Hematopoietic multipotent progenitor cell treated with erythropoietin and hydrocortisone succinate and interleukin-3 and kit ligand, for 4 days (in vitro differentiated cells): ENCODE results near the gene ST6GAL1.
"Not testable (repeated sequence)": the region's sequence is repeated elsewhere in the genome, so short reads cannot be mapped to it uniquely, and the experiment has no call there.

Experiments
- DNase-seq: peaks from one replicate; pipeline ENCODE4 v3.0.0-alpha.2; 2015

Gene ST6GAL1

GRCh38 chr3:187057803-187058202 lies 127.5 kb downstream of the ST6GAL1 start:
- not testable (repeated sequence) for DNase-seq

DNA sequence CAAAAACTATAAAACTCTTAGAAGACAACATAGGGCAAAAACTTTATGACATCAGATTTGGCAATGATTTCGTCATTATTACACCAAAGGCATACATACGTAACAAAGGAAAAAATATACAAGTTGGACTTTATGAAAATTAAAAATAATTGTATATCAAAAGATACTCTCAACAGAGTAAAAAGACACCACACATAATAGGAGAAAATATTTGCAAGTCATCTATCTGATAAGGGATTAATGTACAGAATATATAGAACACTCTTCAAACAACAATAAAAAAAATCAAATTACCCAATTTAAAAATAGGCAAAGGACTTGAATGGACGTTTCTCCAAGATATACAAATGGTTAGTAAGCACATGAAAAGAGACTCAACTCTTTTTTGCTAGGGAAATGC lies 131.4 kb downstream of the ST6GAL1 start:
- DNase-seq, result no peak

GRCh38 chr3:187062526-187063177 lies 132.3 kb downstream of the ST6GAL1 start:
- DNase-seq, result peak; percentile 49

GRCh38 chr3:187063286-187064121 lies 133.2 kb downstream of the ST6GAL1 start:
- DNase-seq, result no peak

- no peak for DNase-seq
These were observed 134.1 kb downstream of the ST6GAL1 start for GRCh38 chr3:187064210-187065115.

GRCh38 chr3:187066228-187066995 lies 136.1 kb downstream of the ST6GAL1 start:
- DNase-seq, result peak; percentile 81

DNA sequence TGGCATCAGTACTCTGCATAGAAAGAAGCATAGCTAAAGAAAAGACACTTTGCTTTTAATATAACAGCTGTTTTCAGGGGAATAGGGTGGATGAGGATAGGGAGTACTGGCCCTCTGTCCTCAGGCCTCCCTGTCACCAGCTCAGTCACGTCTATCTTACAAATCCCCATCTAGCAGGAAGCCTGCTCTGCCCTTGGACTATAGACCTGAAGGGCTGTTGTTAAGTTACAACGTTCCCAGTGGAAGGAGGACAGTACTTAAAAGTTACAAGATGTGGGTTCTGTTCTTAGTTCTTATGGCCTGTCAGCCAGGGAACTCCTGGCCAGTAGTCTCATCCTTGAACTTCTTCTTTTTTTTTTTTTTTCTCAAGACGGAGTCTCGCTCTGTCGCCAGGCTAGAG lies 138.5 kb downstream of the ST6GAL1 start:
- DNase-seq, result no peak

DNA sequence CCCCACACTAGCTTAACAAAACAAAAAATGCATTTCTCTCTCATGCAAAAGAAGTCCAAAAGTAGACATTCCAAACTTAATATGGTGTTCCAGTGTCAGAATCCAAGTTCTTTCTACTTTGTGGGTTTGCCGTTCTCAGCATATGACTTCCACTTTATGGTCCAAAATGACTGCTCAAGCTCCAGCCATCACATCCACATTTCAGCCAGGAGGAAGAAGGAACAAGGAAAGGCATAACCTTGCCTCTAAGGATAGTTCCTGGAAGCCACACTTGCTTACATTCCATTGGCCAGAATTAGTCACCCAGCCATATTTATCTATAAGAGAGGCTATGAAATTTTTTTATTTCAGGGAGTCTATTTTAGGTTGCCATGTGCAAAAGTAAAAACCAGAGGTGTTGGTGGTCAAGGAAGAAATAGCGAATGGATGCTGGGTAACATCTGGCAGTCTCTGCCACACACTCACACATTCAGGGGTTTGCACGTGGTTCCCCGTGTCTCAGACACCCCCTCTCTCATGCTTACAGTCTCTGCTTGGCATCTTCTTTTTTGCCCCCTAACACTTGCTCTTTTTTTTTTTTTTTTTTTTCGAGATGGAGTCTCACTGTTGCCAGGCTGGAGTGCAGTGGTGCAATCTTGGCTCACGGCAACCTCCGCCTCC lies 139.7 kb downstream of the ST6GAL1 start:
- no peak for DNase-seq

GRCh38 chr3:187072102-187072501 lies 141.8 kb downstream of the ST6GAL1 start:
- peak; percentile 30 for DNase-seq

DNA sequence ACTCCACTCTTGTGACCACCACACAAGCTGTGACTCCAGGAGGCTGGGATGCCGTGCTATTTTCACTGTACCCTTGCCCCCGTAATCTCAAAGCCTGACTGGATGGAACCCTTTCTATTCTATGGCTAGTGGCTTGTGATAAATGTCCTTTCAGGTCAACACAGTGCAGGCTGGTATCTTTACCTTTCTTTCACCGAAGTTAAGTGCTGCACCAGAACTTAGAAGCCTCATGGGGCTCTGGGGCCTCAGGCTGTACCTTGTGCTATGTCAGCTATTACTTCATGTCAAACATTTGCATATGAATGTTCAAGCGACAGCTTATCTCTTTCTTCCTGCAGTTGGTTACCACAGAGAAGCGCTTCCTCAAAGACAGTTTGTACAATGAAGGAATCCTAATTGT lies 142.2 kb downstream of the ST6GAL1 start:
- DNase-seq, result peak; percentile 87

DNA sequence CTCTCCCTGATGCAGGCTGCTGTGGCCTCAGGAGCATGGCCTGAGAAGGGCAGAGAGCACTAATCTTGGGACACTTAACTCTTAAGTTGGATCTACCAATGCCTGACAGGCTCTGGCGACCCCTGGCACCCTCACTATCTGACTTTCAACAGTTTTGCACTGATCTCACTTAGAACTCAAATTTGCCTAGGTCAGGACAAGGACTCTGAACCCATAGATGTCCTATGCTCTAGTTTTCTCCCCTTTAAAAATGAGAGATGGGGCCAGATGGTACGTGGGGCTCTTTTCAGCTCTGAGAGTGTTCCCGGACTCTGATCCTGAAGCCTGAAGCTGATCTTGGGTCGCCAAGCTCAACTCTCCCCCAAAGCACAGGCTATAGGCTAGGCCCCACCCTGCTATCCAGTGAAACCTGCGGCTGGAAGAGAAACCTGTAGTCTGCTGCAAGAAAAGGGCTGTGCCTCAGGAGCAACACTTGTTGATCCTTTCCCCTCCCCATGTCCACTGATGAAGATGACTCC lies 143.3 kb downstream of the ST6GAL1 start:
- no peak for DNase-seq

DNA sequence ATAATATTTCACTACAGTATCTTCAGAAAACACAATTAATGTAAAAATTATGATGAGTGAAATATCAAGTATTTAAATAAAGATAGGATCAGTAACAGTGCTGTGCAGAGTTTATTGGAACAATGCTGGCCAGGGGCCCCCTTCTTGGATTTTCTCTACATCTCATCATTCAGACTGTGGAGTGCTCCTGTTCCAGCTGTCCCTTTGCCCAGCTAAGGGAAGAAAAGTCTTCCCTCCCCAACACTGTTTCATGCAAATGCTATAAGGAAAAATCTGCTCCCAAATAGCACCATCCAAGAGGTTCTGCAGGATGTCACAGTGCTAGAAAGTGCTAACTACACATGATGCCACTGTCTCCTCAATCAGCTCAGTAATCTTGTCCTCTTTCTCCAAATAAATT lies 144.5 kb downstream of the ST6GAL1 start:
- DNase-seq, result no peak

GRCh38 chr3:187076297-187076696 lies 146.0 kb downstream of the ST6GAL1 start:
- DNase-seq, result no peak

DNA sequence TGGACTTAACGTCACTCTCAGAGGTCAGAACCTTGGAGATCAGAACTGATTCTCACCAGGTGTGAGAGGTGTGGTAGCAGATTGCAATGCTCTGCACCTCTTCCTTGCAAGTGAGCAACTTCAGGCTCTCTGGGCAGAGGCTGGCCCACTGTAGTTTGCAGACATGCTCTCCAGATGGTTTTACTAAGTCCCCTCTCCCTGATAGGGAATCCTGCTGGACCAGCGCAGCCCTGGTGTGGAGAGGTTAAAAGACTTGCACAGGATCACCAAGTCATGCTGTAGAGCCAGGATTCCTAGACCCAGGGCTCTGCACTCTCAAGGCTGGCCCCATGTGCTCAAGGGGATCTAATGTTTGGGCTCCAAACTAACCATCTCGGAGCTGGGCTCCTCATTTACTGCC lies 146.8 kb downstream of the ST6GAL1 start:
- no peak for DNase-seq

GRCh38 chr3:187077537-187077936 lies 147.2 kb downstream of the ST6GAL1 start:
- DNase-seq, result no peak

DNA sequence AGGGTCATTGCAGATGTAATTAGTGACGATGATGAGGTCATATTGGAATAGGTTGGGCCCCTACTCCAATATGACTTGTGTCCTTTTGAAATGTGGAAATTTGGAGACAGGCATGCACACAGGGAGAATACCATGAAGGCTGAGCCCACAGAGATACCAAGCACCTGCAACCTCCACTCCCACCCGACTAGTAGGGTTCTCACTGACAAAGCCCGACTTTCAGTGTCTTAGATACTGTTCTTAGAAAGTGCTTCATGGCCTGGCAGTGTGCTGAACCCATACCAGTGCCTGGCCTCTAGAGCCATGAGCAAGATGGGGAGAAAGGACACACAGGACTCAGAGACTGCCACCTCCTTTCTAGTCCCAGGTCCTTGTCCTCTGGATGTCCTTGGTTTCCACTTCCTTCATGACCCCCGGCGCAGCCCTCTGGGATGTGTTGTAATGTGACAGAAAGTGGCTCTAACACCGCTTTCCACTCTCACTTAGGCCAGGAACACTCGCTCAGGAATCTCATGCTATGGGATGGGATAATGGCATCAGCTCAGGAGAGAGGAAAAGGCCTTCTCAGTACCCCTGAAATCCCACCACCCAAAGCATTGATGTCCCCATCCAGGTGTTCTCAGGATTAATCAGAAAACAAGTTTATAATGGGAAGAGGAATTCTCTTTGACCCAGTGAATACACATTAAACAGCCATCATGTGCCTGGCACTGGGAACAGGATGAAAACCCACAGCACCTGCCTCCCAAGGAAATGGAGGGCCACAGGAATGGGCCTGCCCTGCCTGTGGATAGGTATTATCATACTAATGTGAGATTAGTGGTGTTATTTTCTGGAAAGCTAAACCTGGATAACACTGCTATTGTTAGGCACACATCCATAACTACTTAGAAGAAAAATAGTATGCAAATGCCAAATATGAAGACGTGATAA lies 149.0 kb downstream of the ST6GAL1 start:
- no peak for DNase-seq

DNA sequence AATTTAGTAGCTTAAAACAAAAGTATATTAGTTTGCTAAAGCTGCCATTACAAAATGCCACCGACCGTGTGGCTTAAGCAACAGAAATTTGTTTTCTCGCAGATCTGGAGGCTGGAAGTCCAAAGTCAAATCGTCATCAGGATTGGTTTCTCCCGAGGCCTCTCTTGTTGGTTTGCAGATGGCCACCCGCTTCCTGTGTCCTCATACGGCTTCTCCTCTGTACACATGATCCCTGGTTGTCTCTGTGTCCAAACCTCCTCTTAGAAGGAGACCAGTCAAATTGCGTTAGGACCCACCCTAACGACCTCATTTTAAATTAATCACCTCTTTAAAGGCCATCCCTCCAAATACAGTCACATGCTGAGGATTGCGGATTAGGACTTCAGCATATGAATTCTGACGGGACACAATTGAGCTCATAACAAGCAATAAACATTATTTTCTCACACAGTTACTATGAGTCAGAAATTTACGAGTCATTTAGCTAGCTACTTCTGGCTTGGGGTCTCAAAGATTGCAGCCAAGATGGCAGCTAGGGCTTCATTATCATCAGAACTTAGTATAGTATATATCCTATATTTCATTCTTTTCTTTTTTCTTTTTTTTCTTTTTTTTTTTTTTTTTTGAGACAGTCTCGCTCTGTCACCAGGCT lies 150.6 kb downstream of the ST6GAL1 start:
- no peak for DNase-seq

- peak; percentile 23 for DNase-seq
These were observed 152.5 kb downstream of the ST6GAL1 start for GRCh38 chr3:187082758-187083375.

GRCh38 chr3:187084126-187084525 lies 153.8 kb downstream of the ST6GAL1 start:
- no peak for DNase-seq

GRCh38 chr3:187084580-187084979 lies 154.3 kb downstream of the ST6GAL1 start:
- no peak for DNase-seq
